Smooth muscle cell (in vitro differentiated cells): ENCODE results near the gene MTX2. TPM values are rescaled to one million over a fixed set of nuclear protein-coding genes. Genes with fewer than 3 reads are reported as not detected.

Experiments used
- DNase-seq: peaks from one replicate; lab custom pipeline; 2025; ENCODE audit not compliant: unreplicated experiment; lab: John Stamatoyannopoulos, UW
- H2AFZ ChIP-seq: fragments of 200-600 bp; sonication (generic); 2 replicates; pipeline ENCODE4 v1.6.0; 2016; ENCODE audit warnings: antibody characterized with exemption, low read depth, mild to moderate bottlenecking
- H3F3A ChIP-seq: fragments of 200-600 bp; sonication (generic); 2 replicates; pipeline ENCODE4 v1.6.0; 2017; ENCODE audit warnings: antibody characterized with exemption, low read depth
- H3K27ac ChIP-seq: fragments of 200-600 bp; sonication (generic); 2 replicates; pipeline ENCODE4 v1.5.1; 2016; ENCODE audit warnings: low read depth, mild to moderate bottlenecking
- H3K27me3 ChIP-seq: fragments of 200-600 bp; sonication (generic); 2 replicates; pipeline ENCODE4 v1.6.1; 2016; ENCODE audit warnings: low read depth, mild to moderate bottlenecking
- H3K36me3 ChIP-seq: fragments of 200-600 bp; sonication (generic); 2 replicates; pipeline ENCODE4 v1.5.1; 2016; ENCODE audit warnings: low read depth
- H3K4me1 ChIP-seq: fragments of 200-600 bp; sonication (generic); 2 replicates; pipeline ENCODE4 v1.5.1; 2016; ENCODE audit warnings: low read depth
- H3K4me2 ChIP-seq: fragments of 200-600 bp; sonication (generic); 2 replicates; pipeline ENCODE4 v1.6.0; 2016; ENCODE audit warnings: mild to moderate bottlenecking
- H3K4me3 ChIP-seq: fragments of 200-600 bp; sonication (generic); 2 replicates; pipeline ENCODE4 v1.5.1; 2016; ENCODE audit warnings: mild to moderate bottlenecking
- H3K79me2 ChIP-seq: fragments of 200-600 bp; sonication (generic); 2 replicates; pipeline ENCODE4 v1.6.0; 2016; ENCODE audit warnings: low read depth, mild to moderate bottlenecking
- H3K9ac ChIP-seq: fragments of 200-600 bp; sonication (generic); 2 replicates; pipeline ENCODE4 v1.6.0; 2016; ENCODE audit warnings: low read depth
- H3K9me3 ChIP-seq: fragments of 200-600 bp; sonication (generic); replicated peaks from 2 replicates; pipeline ENCODE4 v1.5.1; 2016; ENCODE audit warnings: low read depth
- H4K20me1 ChIP-seq: fragments of 200-600 bp; sonication (generic); 2 replicates; pipeline ENCODE4 v1.6.0; 2016; ENCODE audit warnings: low read depth
- WGBS: methylation state at CpG from one replicate; pipeline ENCODE4 v1.1.7; 2016; ENCODE audit warnings: low lambda C conversion rate; 5-methylcytosine and 5-hydroxymethylcytosine counted together
- polyA plus RNA-seq: library from polyadenylated mRNA; unstranded; fragments of >200 nt; fragmentation: Nextera tagmentation; extraction: Ambion mirVana; gene quantifications from 2 replicates; pipeline ENCODE4 v1.2.1, GENCODE V29; 2016
- total RNA-seq: library from RNA; depleted of rRNA; stranded (reverse); fragments of >200 nt; gene quantifications from 2 replicates; pipeline ENCODE4 v1.2.3, GENCODE V29; 2014
- TF ChIP-seq, protein P1 (sequence below): fragments of 200-600 bp; sonication (generic); IDR thresholded peaks from 2 replicates; pipeline ENCODE4 v1.5.1; 2017; ENCODE audit warnings: borderline replicate concordance, mild to moderate bottlenecking, antibody characterized with exemption; ENCODE audit not compliant: insufficient read depth, poor library complexity, severe bottlenecking

MTX2 gene
- total and polyA plus RNA-seq, 2 experiments from 2014 or later = 27.7 to 39.2 TPM

DNA sequence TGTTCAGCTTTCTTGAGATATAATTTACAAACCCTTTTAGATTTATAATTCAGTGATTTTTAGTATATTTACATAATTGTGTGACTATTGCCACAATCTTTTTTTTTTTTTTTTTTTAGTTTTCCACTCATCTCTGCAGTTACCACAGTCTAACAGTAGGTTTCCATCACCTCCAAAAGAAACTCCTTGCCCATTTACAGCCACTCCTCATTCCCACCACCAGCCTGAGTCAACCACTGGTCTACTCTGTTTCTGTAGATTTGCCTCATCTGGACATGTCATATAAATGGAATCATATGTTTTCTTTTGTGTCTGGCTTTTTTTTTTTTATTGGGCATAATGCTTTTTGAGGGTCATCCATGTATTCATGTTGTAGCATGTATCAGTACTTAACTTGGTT, 16.1 kb downstream of the MTX2 start:
- H3K4me3 ChIP-seq = no peak overlapping the region
- peaks cover 68% of the 10 kb centered on the region for H3K79me2 ChIP-seq
- no peaks in the 10 kb centered on the region for H3K4me1 ChIP-seq

DNA sequence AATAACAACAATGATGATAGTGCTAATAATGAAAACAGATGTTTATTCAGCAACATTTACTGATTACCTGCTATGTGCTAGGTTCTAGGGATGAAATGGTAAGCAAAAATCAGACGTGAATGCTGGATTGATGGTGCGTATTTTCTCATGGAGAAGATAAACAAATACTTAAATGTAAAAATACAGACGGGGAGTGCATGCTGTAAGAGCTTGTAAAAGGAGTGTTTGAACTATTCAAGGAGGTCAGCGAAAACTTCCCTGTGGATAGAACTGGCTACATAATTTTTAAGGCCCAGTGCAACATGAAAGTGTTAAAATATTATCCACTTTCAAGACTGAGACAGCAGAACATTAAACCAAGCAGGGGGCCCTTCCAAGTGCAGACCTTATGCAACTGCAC, 22.1 kb downstream of the MTX2 start:
- H3K9ac ChIP-seq = no peak overlapping the region
- H2AFZ ChIP-seq = no peak overlapping the region
- H3K9me3 ChIP-seq = no peaks in the 10 kb centered on the region
- no peaks in the 10 kb centered on the region for H3F3A ChIP-seq
- TF ChIP-seq, protein P1, sequence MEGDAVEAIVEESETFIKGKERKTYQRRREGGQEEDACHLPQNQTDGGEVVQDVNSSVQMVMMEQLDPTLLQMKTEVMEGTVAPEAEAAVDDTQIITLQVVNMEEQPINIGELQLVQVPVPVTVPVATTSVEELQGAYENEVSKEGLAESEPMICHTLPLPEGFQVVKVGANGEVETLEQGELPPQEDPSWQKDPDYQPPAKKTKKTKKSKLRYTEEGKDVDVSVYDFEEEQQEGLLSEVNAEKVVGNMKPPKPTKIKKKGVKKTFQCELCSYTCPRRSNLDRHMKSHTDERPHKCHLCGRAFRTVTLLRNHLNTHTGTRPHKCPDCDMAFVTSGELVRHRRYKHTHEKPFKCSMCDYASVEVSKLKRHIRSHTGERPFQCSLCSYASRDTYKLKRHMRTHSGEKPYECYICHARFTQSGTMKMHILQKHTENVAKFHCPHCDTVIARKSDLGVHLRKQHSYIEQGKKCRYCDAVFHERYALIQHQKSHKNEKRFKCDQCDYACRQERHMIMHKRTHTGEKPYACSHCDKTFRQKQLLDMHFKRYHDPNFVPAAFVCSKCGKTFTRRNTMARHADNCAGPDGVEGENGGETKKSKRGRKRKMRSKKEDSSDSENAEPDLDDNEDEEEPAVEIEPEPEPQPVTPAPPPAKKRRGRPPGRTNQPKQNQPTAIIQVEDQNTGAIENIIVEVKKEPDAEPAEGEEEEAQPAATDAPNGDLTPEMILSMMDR = no peak
- DNase-seq = no peak
- H4K20me1 ChIP-seq = peaks cover 100% of the 10 kb centered on the region
- no peak overlapping the region for H3K4me3 ChIP-seq
- H3K27me3 ChIP-seq = no peaks in the 10 kb centered on the region
- H3K4me1 ChIP-seq = no peaks in the 10 kb centered on the region
- H3K79me2 ChIP-seq = peaks cover 53% of the 10 kb centered on the region
- H3K27ac ChIP-seq = no peak overlapping the region
- H3K4me2 ChIP-seq = no peak overlapping the region
- whole genome bisulfite sequencing = 84% methylated on average over 4 of the region's 4 CpGs
- no peaks in the 10 kb centered on the region for H3K36me3 ChIP-seq

More for the DNA sequence above, 16.1 kb downstream of the MTX2 start:
- TF ChIP-seq, protein P1 = no peak
- Histone ChIP-seq H3K27me3 (no peaks in the 10 kb centered on the region), H3K36me3 (no peaks in the 10 kb centered on the region), H4K20me1 (peaks cover 100% of the 10 kb centered on the region), H2AFZ (no peak overlapping the region), H3K4me2 (no peak overlapping the region), H3K27ac (no peak overlapping the region), H3K9ac (no peak overlapping the region), H3K9me3 (no peaks in the 10 kb centered on the region), H3F3A (no peaks in the 10 kb centered on the region)
- DNase-seq = no peak

DNA sequence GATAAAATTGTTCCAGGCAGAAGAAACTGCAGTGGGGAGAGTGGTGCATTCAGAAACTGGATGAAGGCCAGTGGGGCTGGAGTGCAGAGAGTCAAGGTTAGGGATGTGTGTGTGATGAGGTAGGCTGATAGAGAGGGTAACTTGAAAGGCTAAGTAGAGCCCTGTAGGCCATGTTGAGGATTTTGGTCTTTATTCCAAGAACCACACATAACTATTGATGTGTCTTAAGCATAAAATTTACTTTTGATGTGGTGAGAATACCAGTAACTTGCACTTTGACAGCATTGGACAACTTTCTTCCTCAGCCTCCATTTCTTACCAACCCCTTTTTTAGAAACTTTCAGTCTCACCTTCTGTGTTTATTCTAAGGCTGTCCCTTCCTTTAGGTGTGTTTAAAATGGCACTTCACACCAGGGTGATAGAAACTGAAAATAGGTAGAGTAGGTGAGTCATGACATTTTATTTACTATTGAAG, 22.6 kb downstream of the MTX2 start:
- H4K20me1 ChIP-seq = peaks cover 100% of the 10 kb centered on the region
- no peak overlapping the region for H3K4me2 ChIP-seq
- H2AFZ ChIP-seq = no peak overlapping the region
- H3K27me3 ChIP-seq = no peaks in the 10 kb centered on the region
- no peaks in the 10 kb centered on the region for H3K4me1 ChIP-seq
- no peaks in the 10 kb centered on the region for H3K9me3 ChIP-seq
- no peak overlapping the region for H3K9ac ChIP-seq
- no peak overlapping the region for H3K4me3 ChIP-seq
- no peaks in the 10 kb centered on the region for H3F3A ChIP-seq
- TF ChIP-seq, protein P1 = no peak
- no peak overlapping the region for H3K27ac ChIP-seq
- peaks cover 51% of the 10 kb centered on the region for H3K79me2 ChIP-seq
- DNase-seq = no peak
- no peaks in the 10 kb centered on the region for H3K36me3 ChIP-seq

DNA sequence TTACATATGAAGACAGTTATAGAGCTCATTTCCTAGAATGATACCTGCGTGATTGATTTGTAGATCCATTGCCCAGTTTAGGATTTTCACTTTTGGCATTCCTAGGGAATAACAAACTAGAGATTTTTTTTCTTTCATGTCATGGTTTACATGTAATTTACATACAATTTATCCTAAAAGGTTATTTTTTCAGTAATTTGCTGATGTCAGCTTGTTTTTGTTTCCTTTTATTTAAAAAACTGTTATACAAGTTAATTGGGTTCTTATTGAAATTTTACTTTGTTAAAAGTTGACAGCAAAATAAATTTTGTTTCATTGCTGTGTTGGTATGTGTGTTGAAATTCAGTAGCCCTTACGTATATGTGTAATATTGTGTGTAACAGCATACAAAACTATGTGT, 23.4 kb downstream of the MTX2 start:
- Histone ChIP-seq H3F3A (no peaks in the 10 kb centered on the region), H3K36me3 (no peaks in the 10 kb centered on the region), H3K79me2 (peaks cover 51% of the 10 kb centered on the region), H3K4me1 (no peaks in the 10 kb centered on the region), H3K9me3 (no peaks in the 10 kb centered on the region), H4K20me1 (peaks cover 98% of the 10 kb centered on the region), H2AFZ (no peak overlapping the region), H3K27me3 (no peaks in the 10 kb centered on the region), H3K9ac (no peak overlapping the region), H3K4me2 (no peak overlapping the region), H3K27ac (no peak overlapping the region), H3K4me3 (no peak overlapping the region)
- TF ChIP-seq, protein P1 = no peak
- no peak for DNase-seq
- 95% methylated on average over 2 of the region's 2 CpGs for WGBS
